ENCODE measurements around the gene LPCAT1. TPM values are rescaled to one million over a fixed set of nuclear protein-coding genes. Genes with fewer than 3 reads are reported as not detected.

Gene LPCAT1
- total RNA-seq, 1 experiment from 2014 or later, result 59.8 TPM

GRCh38 chr5:1540831-1541701, 17.3 kb upstream of the LPCAT1 start:
- TF ChIP-seq CTCF (IDR thresholded peaks at IDR 0.05) (no peak), REST (IDR thresholded peaks at IDR 0.05; ENCODE audit: insufficient read depth in 1 of 2, low read depth in 2 of 2, low read length in 1 of 2) (no peak), POLR2AphosphoS5 (IDR thresholded peaks at IDR 0.05; ENCODE audit: low read depth, low read length) (no peak), TCF7L2 (IDR thresholded peaks at IDR 0.05; ENCODE audit: low read depth, low read length) (no peak)
- CTCF ChIA-PET, result no interaction called here
- intact Hi-C loops (cut with micrococcal nuclease; ENCODE audit: unreplicated experiment) (no loop called here), in situ Hi-C loops (cut with HindIII; ENCODE audit: low pct_unique_long_range_greater_than_20kb, low sequenced_read_pairs) (no loop called here)
- Histone ChIP-seq H3K4me1 (ENCODE audit: control insufficient read depth, insufficient read depth, low read length) (0 out of 2 replicates have a peak, but pooled peaks cover under 1% of the 10 kb centered on the region), H3K36me3 (ENCODE audit: control insufficient read depth, insufficient read depth, low read length) (no peaks in the 10 kb centered on the region), H3K27me3 (ENCODE audit: control insufficient read depth, insufficient read depth, low read length) (no peaks in the 10 kb centered on the region), H3K9me3 (ENCODE audit: control insufficient read depth, insufficient read depth, low read depth, low read length) (no peaks in the 10 kb centered on the region), H3K27ac (ENCODE audit: low read length) (no peak overlapping the region), H3K4me3 (ENCODE audit: low read depth in 2 of 2, low read length in 2 of 2) (no peak overlapping the region)
- POLR2A ChIA-PET, result no interaction called here
- DNase-seq (ENCODE audit: low read depth, low spot score) (no peak), ATAC-seq (no peak)
- no TSS peak for BruUV-seq (replicated peaks)

GRCh38 chr5:1540166-1540565, 16.4 kb upstream of the LPCAT1 start:
- intact Hi-C loops (cut with micrococcal nuclease; ENCODE audit: unreplicated experiment), result no loop called here
- in situ Hi-C loops (cut with HindIII; ENCODE audit: low pct_unique_long_range_greater_than_20kb, low sequenced_read_pairs), result no loop called here

More at GRCh38 chr5:1540166-1540565, 16.4 kb upstream of the LPCAT1 start:
- TF ChIP-seq TCF7L2 (IDR thresholded peaks at IDR 0.05; ENCODE audit: low read depth, low read length) (no peak), CTCF (IDR thresholded peaks at IDR 0.05) (no peak), REST (IDR thresholded peaks at IDR 0.05; ENCODE audit: insufficient read depth in 1 of 2, low read depth in 2 of 2, low read length in 1 of 2) (no peak), SIN3A (IDR thresholded peaks at IDR 0.05; ENCODE audit: borderline replicate concordance, insufficient read depth, low read depth, low read length) (no peak), POLR2AphosphoS5 (IDR thresholded peaks at IDR 0.05; ENCODE audit: low read depth, low read length) (no peak)
- no peaks in the 10 kb centered on the region for H3K36me3 ChIP-seq (ENCODE audit: control insufficient read depth, insufficient read depth, low read length)
- H3K4me3 ChIP-seq (ENCODE audit: low read depth in 2 of 2, low read length in 2 of 2), result no peak overlapping the region
- ChIA-PET CTCF (no interaction called here), POLR2A (no interaction called here)
- H3K27ac ChIP-seq (ENCODE audit: low read length), result no peak overlapping the region
- H3K27me3 ChIP-seq (ENCODE audit: control insufficient read depth, insufficient read depth, low read length), result no peaks in the 10 kb centered on the region
- DNase-seq (ENCODE audit: low read depth, low spot score) (no peak), ATAC-seq (no peak)
- no peaks in the 10 kb centered on the region for H3K9me3 ChIP-seq (ENCODE audit: control insufficient read depth, insufficient read depth, low read depth, low read length)
- no TSS peak for BruUV-seq (replicated peaks)
- H3K4me1 ChIP-seq (ENCODE audit: control insufficient read depth, insufficient read depth, low read length), result no peaks in the 10 kb centered on the region

All from Panc1 (cell line).